ENCODE results near the gene IFITM1.
"Not testable (repeated sequence)": the region's sequence is repeated elsewhere in the genome, so short reads cannot be mapped to it uniquely, and the experiment has no call there.

Gene IFITM1

DNA sequence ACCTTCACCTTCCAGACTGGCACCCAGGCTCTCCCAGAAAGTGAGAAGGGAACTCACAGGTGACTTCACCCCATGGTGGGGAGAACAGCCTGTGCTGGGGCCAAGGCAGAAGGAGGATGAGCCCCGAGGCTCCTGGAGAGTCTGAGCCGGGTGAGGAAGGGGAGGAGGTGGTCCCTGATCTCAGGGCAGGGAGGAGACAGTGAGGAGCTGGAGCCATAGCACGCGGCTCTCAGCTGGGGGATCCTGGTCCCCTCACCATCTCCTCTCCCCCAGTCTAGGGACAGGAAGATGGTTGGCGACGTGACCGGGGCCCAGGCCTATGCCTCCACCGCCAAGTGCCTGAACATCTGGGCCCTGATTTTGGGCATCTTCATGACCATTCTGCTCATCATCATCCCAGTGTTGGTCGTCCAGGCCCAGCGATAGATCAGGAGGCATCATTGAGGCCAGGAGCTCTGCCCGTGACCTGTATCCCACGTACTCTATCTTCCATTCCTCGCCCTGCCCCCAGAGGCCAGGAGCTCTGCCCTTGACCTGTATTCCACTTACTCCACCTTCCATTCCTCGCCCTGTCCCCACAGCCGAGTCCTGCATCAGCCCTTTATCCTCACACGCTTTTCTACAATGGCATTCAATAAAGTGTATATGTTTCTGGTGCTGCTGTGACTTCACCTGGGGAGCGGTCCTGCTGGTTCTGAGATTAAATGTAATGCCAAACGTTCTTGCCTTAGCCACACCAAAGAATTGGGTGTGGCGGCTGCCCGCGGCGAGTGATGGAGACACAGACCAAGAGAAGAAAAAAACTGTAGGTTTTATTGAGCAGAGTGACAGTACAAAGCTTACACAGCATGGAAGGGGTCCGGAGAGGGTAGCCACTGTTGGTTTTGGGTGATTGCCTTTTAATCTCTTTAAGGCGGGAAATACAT is 4.8 kb upstream of the IFITM1 start:
- not testable (repeated sequence) for DNase-seq

DNA sequence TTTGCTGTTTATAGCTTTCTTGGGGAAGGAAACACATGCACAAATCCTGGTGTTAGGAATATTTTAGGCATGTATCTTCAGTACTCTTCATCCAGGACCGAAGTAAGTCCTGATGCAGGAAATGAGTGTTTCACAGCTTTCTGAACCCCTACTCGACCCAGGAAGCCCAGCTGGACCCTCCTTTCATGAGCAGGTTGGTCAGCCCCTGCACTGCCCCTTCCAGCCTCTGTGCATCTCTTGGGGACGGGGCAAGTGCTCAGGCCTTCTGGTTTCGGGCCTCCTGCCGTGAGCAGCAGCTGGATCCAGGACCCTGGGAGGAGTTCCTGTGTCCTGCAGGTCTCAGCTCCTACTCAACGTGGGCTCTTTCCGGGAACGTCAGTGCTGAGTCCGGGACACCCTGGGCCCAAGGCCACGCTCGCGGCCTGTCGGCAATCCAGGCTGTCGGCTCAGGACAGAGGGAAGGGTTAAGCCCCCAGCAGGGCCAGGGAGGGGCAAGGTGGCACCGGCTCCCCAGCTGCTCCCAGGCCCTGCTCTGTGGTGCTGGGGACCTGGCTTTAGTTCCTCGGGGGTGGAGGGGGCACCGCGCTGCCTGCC is 3.8 kb upstream of the IFITM1 start:
- not testable (repeated sequence) for DNase-seq

DNA sequence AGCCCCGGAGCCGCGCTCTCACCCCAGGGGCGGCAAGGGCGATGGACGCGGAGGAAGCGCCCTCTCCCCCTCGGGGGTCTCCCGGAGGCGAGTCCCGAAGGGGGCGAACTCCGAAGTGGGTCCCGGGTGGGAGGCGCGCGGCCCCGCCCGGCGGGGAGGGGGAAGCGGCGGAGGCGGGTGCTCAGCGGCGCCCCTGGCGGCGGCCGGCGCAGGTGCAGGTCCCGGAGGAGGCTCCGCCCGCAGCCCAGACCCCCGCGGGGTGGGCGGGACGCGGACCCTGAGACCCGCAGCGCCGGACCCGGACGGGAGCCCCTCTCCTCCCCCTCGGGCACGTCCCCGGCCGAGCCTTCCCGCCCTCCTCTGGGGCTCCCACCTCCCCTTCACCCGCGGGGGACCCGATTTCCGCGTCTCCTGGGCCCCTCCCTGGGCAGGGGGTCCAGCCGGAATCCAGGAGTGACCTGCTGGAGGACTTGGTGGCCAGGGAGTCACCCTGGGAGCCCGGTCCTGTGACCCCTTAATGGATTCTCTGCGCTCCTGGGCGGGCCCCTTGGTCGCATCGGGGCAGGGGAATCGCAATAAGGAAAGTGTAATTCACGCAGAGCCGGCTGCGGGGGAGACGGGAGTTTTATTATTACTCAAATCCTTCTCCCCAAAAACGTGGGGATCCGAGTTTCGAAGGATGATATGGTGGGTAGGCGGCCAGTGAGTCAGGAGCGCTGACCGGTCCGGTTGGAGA is 2.7 kb upstream of the IFITM1 start:
- not testable (repeated sequence) for DNase-seq

DNA sequence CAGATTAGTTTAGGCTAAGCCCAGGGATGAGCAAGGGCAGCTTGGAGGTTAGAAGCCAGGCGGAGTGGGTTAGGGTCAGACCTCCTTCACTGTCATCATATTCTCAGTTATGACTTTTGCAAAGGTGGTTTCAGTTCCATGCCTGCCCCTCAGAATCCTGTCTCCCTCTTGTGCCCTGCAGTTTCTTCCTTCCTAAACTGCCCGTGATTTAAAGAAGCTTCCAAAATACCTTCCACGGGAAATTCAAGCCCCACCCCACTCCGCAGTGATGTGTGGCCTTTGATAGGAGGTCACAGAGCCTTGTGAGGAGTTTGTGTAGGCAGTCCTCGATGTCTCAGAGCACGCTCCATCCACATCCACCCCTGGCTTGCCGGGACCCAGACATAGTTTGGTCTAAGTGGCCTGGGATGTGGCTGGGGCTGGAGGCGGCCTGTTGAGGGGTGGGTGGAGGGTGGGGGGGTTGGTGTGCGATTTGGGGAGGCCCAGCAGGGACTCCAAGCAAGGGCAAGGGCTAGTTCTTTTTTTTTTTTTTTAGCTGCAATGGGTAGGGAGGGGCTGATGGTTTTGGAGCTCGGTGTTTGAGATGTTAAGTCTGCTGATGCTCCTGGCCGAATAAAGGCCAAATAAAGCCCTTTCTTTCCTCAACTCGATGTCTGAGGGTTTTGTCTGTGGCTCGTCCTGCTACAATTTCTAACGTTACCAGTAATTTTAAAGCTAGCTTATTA is 1.6 kb upstream of the IFITM1 start:
- DNase-seq: no peak

DNA sequence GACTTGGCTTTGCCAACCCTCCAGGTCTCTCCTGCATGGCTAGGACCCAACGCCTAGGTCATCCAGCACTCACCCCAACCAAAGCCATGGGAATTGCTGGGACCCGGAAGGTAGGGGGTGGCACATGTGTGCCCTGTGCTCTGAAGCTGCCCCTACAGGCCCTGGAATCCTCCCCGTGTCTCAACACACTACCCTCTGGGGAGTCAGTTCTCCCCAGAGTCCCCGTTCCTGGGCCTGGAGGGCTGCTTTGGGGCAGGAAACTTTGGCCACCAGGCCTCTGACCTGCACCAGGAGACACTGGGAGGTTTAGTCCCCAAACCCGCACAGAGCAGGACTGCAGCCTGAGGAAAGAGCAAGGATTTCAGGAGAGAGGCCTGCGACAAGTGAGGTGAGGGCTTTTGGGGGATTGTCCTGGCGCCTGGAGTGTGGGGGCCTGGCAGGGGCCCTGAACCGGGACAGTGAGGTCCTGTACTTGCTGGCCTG is 495 bp upstream of the IFITM1 start:
- no peak for DNase-seq

DNA sequence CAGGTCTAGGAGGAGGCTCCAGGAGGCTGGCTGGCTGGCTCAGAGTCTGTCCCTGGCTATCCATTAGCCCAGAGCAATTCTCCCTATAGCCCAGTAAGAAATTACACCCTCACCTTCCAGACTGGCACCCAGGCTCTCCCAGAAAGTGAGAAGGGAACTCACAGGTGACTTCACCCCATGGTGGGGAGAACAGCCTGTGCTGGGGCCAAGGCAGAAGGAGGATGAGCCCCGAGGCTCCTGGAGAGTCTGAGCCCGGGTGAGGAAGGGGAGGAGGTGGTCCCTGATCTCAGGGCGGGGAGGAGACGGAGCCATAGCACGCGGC is 675 bp downstream of the IFITM1 start:
- DNase-seq: not testable (repeated sequence)

DNA sequence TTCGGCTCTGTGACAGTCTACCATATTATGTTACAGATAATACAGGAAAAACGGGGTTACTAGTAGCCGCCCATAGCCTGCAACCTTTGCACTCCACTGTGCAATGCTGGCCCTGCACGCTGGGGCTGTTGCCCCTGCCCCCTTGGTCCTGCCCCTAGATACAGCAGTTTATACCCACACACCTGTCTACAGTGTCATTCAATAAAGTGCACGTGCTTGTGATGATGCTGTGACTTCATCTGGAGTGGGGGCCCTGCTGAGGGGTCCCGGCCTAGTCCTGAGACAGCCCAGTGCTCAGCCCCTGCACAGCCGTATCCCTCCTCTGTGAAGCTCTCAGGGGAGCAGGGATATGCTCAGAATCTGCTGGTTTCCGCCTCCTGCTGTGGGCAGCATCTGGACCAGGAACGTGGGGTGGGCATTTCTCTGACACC is 1.2 kb downstream of the IFITM1 start:
- DNase-seq: no peak

DNA sequence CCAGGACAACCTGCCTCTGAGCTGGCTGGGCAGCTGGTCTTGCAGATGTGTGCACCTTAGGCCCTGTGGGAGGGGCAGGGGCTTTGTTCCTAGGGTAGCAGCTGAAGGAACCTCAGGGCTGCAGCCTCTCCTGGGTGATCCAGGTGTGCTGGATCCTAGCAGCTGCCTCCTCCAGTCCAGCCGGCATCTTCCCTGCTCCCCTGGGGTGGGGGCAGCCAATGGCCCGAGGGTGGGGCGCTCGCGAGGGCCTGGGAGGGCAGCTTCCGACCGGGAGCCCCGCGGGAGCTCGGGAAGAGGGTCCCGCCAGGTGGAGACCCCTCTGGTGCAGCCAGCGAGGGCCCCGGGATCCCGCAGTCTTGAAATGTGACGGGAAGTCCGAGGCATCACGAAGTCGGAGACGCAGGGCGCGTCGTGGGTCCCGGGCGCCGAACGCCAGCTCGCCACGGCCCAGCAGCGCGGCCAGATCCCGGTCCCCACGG is 1.7 kb downstream of the IFITM1 start:
- no peak for DNase-seq

DNA sequence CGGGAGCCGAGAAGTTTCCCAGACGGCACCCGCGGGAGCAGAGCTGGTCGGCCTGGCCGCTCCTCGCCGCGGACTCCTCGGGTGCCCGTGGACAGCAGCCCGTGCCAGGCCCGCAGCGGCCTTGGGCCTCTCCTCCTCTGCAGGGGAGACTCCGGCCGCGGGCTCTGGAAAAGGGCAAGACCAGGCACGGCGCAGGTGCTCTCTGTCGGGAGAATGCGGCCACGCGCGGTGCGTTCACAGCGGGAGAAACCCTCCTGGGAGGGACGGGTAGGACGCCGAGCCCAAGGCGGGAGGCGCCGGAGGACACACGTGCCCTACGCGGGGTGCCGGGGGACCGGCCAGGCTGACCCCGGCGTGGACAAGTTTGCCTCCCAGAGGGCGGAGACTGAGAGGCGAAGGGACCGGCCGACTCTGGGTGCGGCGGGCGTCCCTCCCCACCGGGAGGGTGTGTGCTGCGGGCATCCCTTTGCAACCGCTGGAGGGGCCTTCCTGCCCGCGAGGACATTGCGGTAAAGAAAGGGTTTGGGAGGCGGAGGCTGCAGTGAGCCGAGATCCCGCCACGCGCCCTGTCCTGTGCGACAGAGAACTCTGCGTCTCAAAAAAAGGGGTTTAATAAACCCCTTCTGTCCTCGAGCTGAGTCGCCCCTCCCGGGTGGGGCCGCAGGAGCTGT is 2.3 kb downstream of the IFITM1 start:
- DNase-seq: no peak

DNA sequence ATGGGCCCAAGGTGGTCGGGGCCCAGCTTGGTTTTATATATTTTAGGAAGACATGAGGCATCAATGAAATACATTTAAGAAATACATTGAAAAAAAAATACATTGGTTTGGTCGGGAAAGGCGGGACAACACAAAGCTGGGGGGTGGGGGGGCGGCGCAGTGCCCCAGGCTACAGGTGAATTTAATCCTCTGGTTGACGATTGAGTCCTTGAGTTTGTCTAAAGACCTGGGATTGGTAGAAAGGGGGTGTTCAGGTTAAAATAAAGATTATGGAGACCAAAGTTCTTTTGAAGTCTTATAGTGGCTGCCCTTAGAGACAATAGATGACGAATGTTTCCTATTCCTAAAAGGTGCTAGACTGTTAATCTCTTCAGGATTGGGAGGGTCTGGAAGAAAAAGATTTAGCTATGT is 3.1 kb downstream of the IFITM1 start:
- DNase-seq: no peak

DNA sequence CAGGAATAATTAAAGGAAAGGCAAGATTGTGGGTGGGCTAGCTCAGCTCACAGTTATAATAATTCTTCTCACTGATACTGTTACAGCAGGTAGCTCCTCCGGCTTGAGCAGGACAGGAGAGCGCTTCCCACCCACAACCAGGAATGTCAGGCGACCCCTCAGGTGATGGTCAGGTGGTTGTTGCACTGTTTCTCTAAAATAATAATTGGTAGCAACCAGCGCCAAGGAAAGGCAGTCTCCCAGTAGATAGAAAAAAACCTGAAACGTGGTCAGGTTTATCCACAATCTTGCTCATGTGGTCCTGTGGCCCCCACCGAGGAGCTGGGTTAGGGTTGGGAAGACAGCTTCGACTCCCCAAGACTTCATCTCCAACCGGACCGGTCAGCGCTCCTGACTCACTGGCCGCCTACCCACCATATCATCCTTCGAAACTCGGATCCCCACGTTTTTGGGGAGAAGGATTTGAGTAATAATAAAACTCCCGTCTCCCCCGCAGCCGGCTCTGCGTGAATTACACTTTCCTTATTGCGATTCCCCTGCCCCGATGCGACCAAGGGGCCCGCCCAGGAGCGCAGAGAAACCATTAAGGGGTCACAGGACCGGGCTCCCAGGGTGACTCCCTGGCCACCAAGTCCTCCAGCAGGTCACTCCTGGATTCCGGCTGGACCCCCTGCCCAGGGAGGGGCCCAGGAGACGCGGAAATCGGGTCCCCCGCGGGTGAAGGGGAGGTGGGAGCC is 4.0 kb downstream of the IFITM1 start:
- not testable (repeated sequence) for DNase-seq

DNA sequence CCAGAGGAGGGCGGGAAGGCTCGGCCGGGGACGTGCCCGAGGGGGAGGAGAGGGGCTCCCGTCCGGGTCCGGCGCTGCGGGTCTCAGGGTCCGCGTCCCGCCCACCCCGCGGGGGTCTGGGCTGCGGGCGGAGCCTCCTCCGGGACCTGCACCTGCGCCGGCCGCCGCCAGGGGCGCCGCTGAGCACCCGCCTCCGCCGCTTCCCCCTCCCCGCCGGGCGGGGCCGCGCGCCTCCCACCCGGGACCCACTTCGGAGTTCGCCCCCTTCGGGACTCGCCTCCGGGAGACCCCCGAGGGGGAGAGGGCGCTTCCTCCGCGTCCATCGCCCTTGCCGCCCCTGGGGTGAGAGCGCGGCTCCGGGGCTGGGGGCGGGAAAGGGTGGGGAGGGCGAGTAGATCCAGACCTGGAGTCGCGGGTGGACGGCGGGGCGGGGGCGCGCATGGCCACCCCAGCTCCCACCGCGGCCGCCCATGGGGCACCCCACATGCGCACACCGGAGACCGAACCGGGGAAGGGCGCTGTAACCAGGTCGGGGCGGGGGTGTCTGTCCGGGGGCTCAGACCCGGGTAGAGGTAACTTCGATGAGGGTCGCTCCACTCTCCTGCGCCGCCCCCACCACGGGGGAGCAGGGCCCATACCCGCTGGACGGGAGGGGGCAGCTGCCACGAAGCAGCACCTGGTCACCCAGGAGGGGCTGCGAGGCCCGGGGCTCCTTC is 4.7 kb downstream of the IFITM1 start:
- DNase-seq: not testable (repeated sequence)

DNA sequence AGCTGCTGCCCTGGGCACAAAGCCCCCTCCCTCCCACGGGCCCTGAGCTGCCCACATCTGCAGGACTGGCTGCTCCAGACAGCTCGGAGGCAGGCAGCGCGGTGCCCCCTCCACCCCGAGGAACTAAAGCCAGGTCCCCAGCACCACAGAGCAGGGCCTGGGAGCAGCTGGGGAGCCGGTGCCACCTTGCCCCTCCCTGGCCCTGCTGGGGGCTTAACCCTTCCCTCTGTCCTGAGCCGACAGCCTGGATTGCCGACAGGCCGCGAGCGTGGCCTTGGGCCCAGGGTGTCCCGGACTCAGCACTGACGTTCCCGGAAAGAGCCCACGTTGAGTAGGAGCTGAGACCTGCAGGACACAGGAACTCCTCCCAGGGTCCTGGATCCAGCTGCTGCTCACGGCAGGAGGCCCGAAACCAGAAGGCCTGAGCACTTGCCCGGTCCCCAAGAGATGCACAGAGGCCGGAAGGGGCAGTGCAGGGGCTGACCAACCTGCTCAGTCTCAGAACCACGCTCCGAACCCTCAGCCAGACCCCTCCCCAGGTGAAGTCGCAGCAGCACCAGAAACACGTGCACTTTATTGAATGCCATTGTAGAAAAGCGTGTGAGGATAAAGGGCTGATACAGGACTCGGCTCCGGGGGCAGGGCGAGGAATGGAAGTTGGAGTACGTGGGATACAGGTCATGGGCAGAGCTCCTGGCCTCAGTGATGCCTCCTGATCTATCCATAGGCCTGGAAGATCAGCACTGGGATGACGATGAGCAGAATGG is 5.5 kb downstream of the IFITM1 start:
- not testable (repeated sequence) for DNase-seq

DNA sequence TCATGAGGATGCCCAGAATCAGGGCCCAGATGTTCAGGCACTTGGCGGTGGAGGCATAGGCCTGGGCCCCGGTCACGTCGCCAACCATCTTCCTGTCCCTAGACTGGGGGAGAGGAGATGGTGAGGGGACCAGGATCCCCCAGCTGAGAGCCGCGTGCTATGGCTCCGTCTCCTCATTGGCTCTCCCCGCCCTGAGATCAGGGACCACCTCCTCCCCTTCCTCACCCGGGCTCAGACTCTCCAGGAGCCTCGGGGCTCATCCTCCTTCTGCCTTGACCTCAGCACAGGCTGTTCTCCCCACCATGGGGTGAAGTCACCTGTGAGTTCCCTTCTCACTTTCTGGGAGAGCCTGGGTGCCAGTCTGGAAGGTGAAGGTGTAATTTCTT is 6.0 kb downstream of the IFITM1 start:
- DNase-seq: not testable (repeated sequence)

DNA sequence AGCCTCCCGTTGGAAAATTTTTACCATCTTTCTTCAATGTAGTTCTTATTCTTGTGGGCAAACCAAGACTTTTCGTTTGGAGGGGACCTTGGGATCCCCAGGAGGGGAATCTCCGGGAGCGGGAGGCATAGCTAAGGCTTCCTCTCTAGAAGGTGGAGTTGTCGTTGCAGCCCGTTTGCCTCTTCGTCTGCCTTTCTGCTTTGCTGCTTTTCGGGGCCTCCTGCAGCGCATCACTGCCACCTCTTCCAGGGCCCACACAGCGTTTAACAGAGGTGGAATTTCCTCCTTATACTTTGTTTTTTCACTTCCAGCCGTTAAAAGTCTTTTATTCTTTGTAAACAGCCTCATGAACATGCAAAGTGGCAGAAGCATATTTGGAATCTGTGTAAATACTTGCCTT is 10.3 kb downstream of the IFITM1 start:
- no peak for DNase-seq

DNA sequence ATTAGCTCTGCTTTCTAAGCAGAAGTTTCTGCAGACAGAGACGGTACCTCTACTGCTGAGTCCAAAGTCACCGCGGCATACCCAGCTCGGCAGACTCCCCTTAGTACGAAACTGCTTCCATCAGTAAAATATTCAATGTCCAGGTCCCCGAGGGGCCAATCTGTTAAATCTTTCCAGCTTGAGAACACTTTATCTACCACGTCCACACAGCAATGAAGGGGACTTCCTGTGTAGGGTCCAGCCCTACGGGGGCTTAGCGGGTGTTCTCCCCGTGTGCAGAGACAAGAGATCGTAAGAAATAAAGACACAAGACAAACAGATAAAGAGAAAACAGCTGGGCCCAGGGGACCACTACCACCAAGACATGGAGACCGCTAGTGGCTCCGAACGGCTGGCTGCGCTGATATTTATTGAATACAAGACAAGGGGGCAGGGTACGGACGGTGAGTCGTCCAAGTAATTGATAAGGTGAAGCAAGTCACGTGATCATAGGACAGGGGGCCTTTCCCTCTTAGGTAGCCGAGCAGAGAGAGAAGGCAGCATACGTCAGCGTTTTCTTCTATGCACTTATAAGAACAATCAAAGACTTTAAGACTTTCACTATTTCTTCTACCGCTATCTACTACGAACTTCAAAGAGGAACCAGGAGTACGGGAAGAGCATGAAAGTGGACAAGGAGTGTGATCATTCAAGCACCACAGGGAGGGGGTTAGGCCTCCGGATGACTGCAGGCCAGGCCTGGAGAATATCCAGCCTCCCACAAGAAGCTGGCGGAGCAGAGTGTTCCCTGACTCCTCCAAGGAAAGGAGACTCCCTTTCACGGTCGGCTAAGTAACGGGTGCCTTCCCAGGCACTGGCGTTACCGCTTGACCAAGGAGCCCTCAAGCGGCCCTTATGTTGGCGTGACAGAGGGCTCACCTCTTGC is 11.0 kb downstream of the IFITM1 start:
- DNase-seq: peak in 5 of 56 donors; percentile 24 to 45 (median 29)
